GM18502 (cell line): Measurements from ENCODE around the gene SEPTIN5.
"Not testable (repeated sequence)": the region's sequence is repeated elsewhere in the genome, so short reads cannot be mapped to it uniquely, and the experiment has no call there.

Source experiments
- ATAC-seq: cut with Tn5 transposase; IDR thresholded peaks from one replicate; pipeline ENCODE4 v1.9.1; 2021; ENCODE audit warnings: mild to moderate bottlenecking; ENCODE audit not compliant: unreplicated experiment, poor library complexity

The SEPTIN5 gene

DNA sequence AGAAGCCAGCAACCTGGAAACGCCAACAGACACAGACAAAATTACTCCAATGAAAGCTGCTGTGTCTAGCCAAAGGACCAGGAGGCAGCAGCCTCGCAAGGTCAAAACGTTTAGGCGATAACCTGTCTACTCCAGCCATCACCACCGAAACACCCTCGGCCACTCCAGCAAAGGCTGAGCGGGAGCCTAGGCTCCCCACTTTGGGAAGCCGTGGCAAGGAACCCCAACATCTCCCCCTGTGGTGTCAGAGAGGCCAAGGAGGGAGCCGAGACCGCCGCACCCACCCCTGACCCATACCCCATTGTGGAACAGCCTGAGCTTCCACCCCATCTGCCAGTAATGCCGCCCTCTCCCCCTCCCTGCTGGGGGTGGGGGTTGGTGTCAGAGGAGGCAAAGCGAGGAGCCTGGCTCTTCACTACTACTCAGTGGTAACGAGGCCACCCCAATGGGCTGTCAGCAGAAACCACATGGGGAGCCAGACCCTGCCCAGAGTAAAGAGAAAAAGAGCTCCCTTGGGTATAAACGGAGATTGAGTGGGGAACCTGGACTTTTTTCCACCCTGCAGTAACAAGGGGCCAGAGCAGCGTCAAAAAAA lies 33.9 kb upstream of the SEPTIN5 start:
- ATAC-seq = no peak

DNA sequence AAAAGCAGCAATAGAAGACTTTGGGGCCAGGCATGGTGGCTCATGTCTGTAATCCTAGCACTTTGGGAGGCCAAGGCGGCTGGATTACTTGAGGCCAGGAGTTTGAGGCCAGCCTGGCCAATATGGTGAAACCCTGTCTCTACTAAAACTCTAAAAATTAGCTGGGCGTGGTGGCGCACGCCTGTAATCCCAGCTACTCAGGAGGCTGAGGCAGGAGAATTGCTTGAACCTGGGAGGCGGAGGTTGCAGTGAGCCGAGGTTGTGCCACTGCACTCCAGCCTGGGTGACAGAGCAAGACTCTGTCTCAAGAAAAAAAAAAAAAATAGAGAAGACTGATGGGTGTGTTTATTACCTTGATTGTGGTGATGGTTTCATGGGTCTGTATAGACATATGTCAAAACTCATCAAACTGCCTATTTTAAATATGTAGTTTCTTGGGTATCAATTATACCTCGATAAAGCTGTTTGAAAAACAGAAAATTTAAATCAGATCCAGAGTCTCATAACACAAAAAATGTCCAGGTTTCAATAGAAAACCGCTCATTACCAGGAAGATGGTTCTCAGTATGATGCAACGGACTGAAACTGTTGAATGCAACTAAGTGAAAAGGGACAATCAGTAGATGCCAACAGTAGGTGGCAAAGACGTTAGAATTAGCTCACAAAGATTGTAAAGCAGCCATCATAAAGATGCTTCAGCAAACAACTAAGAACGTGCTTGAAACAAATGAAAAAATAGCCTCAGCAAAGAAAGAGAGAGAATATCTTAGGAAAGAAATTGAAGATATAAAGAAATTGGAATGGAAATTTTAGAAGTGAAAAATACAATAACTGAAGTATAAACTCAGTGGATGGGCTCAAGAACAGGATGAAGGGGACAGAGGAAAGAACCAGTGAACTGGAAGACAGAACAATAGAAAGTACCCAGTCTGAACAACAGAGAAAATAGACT lies 33.1 kb upstream of the SEPTIN5 start:
- ATAC-seq = no peak

GRCh38 chr22:19681863-19682245 lies 32.4 kb upstream of the SEPTIN5 start:
- ATAC-seq = no peak

DNA sequence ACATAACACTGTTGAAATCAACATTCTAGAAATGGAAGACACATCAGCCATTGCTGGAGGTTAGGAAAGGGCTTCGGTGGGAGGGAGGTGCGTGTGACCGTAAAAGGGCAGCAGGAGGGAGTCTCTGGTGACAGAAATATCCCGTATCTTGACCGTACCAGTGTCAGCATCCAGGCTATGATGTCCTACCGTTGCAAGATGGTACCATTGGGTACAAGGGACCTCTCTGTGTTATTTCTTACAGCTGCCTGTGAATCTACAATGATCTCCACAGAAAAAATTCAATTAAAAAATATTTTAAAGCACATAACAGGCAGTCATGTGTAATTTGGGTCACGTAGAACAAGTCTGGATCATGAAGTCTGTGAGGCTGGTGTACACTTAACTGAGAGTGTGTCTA lies 27.4 kb upstream of the SEPTIN5 start:
- ATAC-seq = no peak

DNA sequence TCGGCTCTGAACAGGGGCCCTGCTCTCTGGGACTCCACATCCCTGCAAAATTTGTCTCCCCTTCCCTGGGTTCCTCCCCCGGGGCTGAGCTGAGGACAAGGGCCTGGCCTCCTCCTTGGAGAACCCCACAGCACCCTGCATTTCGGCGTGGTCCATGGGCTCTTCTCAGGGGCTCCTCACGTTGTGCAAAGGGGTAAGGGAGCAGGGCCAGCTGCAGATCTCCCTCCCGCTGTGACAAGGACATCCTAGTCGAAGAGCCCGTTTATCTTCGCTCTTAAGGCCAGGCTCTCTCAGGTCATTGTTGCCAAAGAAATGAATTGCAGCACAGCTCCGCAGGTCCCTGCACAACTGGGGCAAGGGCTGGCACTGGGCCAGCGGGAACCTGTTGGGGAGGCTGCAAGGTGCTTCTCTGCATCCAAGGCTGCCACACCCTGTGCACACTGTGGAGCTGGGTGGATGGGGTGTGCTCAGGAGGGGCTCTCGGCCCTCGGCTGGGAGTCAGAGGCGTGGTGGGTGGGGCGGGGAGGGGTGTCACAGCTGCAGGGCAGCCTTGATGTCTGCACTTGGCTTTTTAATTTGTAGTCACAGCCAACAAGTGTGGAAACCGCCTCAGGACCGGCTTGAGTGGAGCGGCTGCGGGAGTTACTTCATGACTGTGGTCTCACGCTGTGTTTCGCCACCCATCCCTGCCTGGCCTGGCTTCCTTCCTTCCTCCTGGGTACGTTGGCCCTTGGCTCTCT lies 26.6 kb upstream of the SEPTIN5 start:
- no peak for ATAC-seq

DNA sequence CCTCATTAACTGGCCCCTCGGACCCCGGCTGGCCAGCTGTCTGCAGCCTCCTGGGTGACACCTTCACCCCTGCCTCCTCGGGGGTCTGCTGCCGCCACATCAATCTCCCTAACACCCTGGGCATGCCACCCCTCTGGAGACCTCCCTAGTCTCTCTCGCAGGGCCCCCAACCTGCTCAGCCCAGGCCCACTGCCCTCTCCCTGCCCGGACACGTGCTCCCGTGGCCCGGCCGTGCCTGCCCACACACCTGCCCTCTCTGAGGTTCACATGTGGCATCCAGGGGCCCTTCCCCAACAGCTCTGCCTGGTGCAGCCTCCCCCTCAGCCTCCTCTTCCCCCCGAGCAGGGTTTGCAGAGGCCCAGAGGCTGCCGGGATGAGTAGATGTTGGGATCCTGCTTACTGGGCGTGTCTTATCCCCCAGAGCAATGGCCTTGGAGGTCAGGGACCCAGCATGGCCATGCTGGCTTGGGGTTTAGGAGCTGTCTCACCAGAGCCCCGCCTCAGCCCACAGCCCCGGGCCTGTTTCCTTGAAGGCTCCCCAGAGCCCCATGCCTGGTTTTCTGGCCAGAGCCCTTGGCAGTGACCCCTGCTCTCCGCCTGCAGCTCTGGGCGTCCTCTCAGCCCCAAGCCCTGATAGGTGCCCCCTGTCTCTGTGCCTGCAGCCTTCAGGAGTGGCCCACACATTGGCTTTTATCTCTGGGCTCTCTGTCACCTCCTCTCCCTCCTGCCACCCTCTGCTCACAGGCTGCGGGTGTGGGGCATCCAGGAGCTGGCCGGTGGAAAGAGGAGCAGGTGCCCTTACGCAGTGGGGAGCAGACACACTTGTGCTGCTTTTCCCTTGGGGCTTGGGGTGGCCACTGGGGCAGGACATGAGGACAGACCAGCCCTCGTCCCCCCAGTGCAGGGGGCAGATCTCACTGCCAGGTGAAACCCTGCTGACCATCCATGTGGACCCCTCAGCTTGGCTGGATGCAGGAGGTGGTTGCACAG lies 25.7 kb upstream of the SEPTIN5 start:
- ATAC-seq = no peak

GRCh38 chr22:19689408-19689807 lies 24.9 kb upstream of the SEPTIN5 start:
- no peak for ATAC-seq

DNA sequence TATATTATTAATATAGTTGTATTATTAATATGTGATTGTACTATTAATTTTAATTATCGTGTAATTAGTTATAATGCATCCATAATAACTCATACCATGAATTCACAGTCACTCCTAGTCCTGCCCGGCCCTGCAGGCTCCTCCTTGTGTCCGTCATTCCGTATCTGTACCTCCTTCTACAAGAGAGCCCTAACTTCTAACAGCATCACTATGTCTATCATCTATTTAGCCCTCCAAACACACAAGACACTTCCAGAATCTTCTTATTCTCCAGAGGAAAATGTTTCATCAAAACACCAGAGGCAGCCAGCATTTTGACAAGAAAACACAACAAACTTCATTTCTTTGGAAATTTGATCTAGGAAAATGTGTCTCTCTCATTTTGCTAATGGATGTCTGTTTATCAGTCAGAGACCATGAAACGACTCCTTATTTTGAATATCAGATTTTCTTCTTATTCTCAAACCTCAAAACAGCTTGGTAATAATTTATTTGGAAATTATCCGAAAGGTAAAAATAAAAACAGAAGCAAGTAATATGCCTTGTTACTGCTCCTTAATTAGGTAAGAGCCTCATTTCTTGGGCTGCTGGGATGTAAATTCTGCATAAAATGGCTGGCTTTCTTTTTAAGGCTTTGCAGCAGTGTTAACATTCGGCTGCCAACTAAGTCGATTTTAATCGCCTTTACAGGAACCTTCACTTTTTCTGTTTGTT lies 23.1 kb upstream of the SEPTIN5 start:
- ATAC-seq = no peak

DNA sequence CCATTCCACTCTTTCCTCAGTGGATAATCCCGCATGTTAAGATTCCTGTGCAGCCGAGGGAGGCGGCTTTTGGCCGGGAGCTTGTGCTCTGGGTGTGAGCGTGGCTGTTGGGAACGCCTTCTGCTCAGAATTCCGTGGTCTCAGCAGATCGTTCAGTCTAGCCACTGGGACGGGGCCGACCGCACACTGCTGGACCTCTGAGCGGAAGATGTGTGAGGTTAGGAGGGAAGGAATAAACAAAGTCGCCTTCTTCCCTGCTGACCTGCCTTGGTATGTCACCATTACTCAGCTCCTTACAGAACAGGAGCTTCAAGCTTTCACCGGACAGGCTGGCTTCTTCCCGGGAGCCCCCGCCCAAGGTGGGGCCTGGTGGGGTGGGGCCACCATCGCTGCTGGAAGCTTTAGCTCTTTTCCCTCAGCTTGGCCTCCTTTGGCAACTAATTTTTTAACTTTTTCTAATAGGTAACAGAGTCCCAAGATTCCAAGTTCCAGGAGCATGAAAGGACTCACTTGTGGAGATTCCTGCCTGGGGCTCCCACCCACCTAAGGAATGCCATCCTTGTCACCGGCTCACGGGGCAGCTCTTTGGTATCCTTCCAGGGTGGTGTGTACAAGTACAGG lies 22.5 kb upstream of the SEPTIN5 start:
- ATAC-seq = no peak

DNA sequence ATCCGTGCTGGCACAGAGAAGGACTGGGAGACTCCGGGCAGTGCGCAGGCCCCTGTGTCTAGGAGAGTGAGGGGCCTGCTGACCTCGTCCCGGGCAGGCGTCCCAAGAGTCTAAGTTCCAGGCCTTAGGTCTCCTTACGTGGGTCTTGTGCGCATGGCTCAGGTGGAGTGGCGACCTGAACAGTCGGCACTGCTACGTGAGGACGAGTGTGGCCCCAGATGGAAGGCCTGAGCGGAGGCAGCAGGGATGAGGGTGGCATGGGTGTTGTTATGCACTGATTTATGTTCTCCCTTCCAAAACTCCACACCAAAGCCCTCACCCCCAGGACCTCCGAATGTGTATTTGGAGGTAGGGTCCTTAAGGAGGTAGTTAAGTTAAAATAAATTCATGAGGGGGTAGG lies 20.7 kb upstream of the SEPTIN5 start:
- no peak for ATAC-seq

- no peak for ATAC-seq
Measured at GRCh38 chr22:19693981-19694670, 20.2 kb upstream of the SEPTIN5 start.

DNA sequence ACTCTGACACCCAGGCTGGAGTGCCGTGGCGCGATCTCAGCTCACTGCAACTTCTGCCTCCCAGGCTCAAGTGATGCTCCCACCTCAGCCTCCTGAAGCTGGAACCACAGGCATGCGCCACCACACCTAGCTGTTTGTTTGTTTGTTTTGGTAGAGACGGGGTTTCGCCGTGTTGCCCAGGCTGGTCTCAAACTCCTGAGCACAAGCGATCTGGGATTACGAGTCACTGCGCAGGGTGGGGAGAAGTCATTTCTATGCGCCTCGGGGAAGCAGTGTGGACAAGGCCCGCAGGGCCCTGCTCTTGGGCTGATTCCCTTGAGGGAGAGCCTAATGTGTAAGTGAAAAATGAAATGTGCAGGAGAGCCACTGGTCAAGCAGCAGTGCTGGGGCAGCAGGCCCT lies 19.6 kb upstream of the SEPTIN5 start:
- ATAC-seq = no peak

DNA sequence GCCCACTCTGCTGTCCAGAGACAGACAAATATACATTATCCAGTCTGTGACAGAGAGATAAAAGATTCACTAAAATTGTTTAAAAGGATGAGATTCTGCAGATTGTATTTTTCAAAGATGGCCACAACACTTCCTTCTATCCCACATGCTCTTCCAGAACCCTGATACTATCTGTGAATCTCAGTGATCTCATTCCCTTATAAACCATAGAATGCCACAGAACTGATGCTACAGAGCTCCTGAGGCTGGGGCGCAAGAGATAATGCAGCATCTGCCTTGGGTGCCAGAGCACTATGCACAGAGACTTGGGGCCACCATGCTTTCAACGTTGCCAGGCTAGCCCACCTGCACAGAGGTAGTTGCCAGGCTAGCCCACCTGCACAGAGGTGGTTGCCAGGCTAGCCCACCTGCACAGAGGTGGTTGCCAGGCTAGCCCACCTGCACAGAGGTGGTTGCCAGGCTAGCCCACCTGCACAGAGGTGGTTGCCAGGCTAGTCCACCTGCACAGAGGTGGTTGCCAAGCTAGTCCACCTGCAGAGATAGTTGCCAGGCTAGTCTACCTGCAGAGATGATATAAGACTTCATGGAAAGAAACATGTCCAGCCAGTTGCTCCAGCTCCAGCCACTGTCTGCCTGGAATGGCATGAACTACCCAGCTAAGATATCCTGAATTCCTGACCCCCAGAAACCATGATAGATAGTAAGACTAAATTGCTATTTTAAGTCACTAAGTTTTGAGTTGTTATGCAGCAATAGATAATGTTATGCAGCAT lies 17.6 kb upstream of the SEPTIN5 start:
- no peak for ATAC-seq

GRCh38 chr22:19697871-19698270 lies 16.4 kb upstream of the SEPTIN5 start:
- not testable (repeated sequence) for ATAC-seq

- no peak for ATAC-seq
Measured at GRCh38 chr22:19700790-19701419, 13.4 kb upstream of the SEPTIN5 start.

DNA sequence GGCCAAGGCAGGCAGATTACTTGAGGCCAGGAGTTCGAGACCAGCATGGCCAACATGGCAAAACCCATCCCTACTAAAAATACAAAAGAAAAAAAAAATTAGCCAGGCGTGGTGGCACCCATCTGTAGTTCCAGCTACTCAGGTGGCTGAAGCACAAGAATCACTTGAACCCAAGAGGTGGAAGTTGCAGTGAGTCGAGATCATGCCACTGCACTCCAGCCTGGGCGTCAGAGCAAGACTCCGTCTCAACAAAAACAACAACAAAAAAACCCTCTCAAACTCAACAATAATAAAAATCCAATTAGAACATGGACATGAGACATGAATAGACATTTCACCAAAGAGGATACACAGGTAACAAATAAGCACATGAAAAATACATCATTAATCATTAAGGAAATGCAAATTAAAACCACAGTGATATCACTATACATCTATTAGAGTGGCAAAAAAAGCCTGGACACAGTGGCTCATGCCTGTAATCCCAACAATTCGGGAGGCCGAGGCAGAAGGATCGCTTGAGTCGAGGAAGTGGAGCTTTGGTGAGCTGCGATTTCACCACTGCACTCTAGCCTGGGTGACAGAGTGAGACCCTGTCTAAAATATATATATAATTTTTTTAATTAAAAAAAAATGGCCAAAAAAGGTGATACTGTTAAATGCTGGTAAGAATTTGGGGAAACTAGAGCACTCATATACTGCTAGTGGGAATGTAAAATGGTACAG lies 12.7 kb upstream of the SEPTIN5 start:
- ATAC-seq = no peak

- no peak for ATAC-seq
Measured at GRCh38 chr22:19703869-19704268, 10.4 kb upstream of the SEPTIN5 start.
